GM20000 (cell line): ENCODE results near the gene B3GNT7.
"Not testable (repeated sequence)": the region's sequence is repeated elsewhere in the genome, so short reads cannot be mapped to it uniquely, and the experiment has no call there.

Experiments
- DNase-seq: peaks from one replicate; pipeline ENCODE4 v3.0.0; 2012; ENCODE audit warnings: low spot score
- CTCF ChIP-seq: IDR thresholded peaks from 2 replicates; pipeline ENCODE4 v1.5.1; 2012; ENCODE audit warnings: mild to moderate bottlenecking, control low read depth; ENCODE audit errors: extremely low read depth, missing control alignments

The B3GNT7 gene

DNA sequence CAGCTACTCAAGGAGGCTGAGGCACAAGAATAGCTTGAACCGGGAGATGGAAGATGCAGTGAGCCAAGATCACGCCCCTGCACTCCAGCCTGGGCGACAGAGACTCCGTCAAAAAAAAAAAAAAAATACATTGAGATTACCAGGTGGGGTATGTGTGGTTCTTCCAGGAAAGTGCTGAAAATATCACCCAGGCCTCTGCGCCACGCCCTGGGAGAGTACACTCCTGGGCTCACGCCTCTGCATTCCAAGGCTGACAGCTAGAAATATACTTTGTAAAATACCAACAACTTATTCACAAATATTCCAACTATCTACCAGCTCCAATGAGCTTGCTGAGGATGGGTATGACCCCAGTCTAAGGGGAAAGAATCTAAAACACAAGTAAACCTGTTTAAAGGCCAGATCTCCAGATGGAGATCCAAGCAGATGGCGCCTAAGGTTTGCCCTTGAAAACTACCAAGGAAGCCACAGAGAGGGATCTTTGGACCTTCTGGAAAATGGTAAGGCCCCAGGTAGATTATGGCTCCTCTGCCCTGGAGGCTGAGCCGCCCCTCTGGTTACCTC is 21.6 kb upstream of the B3GNT7 start:
- no peak for TF ChIP-seq CTCF
- no peak for DNase-seq

DNA sequence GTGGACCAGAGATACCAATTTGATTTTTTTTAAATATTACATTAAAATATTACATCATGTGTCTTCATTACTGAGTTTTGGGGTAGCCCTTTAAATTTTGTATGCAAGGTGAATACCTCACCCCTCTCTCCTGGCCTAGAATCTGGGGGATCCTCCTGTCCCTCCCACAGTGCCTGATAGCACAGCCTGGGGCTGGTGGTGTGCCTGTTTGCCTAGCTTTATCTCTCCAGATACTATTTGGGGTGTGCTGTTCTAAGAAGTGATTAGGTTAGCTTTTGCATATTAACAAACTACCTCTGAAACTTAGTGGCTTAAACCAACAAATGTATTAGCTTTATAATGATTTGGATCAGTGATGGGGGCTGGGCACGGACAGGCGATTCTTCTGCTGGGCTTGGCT is 20.7 kb upstream of the B3GNT7 start:
- TF ChIP-seq CTCF: no peak
- no peak for DNase-seq

GRCh38 chr2:231375994-231376615 is 19.4 kb upstream of the B3GNT7 start:
- DNase-seq: not testable (repeated sequence)

DNA sequence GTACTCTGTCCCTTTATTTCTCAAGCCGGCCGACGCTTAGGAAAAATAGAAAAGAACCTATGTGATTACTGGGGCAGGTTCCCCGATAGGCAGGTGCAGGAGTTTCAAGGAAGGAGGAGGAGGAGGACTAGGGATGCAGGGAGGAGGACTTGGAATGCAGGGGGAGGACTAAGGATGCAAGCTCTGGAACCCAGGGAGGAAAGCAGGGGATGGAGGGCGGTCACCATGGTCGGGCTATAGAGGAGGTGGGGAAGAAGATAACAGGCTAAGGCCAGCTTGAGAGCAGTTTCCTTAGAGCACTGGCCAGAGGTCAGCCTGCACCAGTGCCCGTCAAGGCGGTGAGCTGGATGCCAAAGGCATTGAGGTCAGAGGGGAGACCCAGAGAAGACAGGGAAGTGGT is 18.7 kb upstream of the B3GNT7 start:
- DNase-seq: no peak
- no peak for TF ChIP-seq CTCF

DNA sequence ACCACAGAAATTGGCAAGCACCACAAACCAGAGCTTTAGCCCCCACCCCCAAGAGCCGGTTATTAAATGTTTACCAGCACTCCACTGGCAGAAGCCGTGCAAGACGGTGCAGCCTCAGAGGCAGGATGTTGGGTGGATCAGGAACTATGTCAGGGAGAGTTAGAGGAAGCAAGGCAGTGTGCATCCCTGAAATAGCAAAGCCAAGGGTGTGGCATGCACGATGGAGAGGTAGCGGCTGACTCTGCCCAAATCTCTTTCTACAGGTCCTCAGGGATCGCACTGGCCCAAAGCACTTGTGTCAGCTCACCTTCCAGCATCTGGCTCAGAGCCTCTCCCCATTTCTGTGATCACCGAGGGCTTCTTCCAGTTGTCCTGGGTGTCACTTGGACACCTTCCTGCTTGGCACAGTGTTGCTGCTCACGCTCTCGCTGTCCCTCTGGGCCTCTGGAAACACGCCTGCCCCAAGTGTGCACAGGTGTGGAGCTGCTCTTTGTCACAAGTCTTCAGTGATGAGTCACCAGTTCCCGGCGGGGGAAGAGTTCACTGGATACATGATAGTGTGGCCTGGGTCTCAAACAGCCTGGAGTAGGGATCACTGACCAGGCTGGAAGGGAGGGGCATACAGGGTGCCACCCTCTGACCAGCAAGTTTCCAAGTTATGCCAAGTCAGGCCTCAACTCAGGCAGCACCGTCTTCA is 17.3 kb upstream of the B3GNT7 start:
- no peak for TF ChIP-seq CTCF
- DNase-seq: no peak

DNA sequence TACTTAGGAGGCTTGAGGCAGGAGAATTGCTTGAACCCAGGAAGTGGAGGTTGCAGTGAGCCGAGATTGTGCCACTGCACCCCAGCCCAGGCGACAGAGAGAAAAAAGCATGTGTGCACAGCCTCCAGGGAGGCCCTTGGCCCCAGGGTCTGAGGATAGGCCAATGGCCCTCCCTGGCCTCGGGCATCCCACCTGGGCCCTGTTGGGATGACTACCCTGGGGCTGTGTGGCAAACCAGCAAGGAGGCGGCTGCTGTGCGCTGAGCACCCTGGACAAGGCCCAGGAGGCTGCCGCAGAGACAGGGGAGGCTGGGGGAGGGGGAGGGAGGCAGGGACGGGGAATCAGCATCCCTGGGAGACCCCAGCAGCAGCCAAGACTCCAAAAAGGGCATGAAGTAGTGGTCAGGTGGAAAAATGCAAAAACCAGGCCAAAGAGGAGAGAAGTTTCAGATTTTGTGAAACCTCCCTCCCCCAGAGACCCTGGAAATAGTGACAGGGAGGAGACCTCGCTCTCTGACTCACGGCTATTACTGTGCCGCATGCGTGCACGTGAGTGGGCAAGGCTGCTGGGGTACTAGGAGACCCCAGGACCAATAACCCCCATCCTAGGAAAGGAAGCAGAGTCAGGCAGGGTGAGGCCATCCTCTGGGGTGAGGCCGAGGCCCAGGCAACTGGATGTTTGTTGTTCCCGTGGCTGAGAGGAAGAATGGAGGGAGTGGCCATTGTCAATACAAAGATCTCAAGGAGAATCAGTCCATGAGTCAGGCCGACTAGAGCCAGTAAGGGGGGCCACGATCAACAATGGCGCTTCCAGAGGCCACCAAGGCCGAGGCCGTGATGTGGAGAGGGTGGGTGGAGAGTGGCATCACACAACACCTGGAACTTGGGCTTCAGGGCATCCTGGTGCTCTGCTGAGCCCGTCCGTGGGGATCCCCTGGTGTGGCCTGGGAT is 16.0 kb upstream of the B3GNT7 start:
- no peak for DNase-seq
- no peak for TF ChIP-seq CTCF

- no peak for TF ChIP-seq CTCF
- no peak for DNase-seq
Measured at GRCh38 chr2:231380307-231380706, 15.2 kb upstream of the B3GNT7 start.
